ENCODE measurements around the gene ZCCHC14.

Gene ZCCHC14

DNA sequence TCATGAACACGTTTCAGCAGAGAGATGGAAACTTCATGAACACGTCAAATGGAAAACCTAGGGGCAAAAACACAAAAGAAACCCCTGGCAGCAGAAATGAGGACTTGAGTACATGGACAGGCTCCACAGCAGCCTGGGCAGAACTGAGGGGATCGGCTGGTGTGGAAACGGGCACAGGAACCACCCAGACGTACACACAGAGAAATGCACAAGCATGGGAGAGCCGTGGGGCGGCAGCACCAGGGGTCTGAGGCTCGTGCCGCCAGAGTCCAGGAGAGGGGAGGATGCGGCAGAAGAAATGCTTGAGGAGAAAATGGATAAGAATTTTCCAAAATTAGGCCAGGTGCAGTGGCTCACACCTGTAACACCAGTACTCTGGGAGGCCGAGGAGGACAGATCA, 70.7 kb downstream of the ZCCHC14 start:
- DNase-seq, result no peak

DNA sequence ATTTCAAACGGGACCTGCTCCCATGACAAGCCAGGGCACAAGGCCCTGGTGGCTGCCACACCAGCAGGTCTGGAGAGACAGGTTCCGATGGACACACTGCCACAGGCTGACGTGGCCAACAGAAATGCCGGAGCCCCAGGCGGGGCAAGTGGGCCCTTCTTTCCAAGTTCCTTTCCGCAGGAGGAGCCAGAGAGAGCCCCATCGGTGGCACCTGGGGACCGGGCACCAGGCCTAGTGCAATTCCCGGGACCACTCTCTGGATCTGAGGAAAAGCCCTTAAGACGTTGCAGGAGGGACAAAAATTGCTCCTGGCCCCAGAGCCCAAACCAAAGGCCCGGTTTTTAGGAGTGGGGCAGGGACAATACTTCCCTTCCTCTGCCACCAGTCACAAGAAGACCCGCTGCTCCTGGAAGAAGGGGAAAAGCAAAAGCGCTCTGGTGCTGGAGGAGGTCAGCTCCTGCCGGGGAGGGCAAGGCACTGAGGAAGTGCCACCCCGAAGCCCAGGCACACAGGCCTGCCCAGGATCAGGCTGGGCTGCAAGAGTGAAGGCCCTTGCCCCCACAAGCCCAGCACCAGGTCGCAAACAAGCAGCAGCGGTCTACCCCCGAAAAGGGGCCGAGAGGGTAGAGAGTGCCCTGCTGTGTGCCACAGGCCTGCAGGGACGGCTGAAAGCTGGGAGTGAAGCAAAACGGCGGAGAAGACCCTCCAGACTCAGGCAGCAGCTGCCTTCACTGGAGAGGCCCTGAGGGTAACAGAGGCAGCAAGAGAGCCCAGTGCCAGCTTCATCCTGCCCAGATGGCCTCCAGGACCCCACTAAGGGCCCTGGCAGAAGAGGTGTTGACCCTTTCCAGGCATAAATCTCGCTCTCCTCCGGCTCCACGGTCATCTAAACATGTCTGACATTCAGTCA, 71.6 kb downstream of the ZCCHC14 start:
- no peak for DNase-seq

DNA sequence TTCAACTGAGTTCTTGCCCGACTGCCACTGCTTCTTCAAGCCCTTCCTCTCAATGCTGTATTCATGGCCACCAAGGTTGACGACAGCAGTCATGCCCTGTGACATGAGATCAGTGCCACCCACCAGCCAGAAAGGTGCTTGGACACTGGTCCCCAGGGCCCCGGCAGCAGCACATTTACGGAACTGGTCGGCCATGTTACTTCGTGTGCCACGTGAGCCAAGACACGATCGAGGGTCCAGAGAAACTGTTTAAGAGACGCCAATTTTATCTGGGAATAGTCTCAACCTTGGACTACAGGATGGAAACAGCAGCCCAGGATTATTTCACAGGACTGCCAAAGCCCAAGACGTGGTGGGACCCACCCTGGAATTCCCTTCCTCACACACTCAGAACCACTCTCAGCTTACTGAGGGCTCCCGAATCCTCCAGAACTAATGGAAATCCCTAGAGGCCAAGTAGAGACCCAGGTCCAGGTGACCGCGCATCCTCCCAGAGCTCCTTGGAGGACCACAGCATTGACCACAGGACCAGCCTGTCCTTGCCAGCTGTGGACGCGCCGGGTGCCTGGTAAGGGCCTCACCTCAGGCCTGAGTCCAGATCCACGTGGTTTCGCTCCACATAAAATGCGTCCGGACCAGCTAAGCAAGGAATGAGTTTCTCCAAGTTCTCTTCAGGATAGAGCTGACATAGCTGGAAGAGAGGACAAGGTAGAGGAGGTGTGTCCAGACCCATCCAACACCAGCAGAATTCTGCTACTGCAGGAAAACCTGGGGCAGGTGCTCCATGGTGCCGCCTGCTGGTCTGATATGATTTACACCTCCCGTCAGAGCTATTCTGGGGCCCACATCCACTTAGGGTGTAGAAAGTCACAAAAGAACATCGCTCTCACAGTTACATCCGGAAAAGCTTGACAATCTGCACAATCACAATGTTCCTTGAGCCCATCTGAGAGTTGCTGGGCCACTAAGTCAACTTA, 72.5 kb downstream of the ZCCHC14 start:
- no peak for DNase-seq

DNA sequence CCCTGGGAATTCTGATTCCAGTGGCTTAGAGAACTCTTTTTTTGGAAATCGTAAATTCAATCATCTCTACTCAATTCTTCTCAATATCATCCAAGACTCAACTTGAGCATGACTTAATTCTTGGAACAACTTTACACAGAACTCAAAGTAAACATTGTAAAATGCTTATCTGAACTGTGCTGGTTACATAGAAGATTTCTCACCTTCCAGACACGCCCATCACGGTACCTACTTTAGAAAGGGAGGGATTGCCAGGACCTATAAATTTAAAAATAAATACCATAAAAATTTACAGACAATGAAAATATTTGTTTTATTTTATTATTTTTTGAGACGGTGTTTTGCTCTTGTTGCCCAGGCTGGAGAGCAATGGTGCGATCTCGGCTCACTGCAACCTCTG, 74.2 kb downstream of the ZCCHC14 start:
- DNase-seq, result no peak

DNA sequence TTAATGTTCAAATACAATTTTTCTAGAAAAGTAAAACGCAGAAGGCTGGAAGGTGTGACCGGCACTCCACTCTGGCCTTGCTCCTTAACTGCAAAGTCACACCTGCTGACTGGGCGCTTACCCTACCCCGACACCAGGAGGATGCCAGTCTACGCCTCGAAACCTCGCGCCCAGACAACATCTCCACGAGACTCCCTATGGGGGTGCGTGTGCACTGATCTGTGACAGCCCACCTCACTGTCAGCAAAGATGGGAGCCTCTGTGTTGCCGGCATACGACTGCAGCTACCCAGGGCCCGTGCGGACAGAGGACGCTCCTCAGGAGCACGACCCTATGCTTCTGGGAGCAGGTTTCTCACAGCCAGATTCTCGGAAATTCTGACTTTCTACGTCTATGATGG, 74.6 kb downstream of the ZCCHC14 start:
- DNase-seq, result no peak

DNA sequence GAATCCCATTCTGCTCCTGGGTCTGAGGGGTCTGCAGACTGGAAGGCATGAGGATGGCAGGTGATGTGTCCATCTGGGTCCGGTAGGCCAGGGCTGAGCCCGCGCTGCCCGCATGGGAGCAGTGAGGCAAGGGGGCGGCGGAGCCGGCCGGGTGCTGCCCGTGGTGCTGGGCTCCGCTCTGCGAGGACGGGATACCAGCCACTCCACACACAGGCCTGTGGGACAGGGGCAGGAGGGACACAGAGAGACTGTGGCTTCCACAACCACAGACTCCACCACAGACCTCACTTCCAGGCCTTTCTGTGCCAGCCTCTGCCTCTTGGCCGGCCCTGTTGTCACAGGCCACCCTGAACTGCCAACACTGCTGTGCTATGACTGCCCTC, 75.3 kb downstream of the ZCCHC14 start:
- DNase-seq, result no peak

DNA sequence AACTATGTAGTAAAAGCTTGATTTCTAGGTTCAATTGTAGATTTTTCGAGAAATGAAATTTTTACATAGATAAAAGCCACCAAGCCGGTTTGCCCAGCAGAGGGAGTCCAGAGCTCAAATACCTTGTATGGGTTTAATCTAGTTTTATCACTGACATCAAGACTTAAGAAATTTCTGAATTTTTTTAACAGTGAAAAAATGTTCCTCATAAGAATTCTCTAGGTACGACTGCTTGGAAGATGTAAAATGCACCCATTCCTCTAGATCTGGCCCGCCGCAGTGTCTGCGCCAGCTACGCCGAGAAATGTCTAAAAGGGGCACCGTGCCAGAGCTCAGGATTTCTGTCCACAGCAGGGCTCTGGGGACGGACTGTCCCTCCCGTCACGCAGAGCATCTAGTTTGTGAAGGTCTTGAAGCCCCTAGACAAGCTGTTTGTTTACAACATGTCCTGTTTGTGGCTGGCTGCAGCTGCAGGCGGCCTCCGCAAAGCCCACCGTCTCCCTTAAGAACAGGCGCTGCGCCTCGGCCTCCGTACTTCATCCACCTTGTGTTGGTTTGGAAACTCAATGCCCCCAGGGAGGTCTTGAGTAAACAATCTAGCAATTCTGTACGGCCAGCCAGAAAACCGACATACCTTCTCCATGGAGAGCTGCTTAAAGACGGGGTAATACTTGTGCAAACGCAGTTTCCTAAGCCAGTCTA, 75.8 kb downstream of the ZCCHC14 start:
- DNase-seq, result no peak

DNA sequence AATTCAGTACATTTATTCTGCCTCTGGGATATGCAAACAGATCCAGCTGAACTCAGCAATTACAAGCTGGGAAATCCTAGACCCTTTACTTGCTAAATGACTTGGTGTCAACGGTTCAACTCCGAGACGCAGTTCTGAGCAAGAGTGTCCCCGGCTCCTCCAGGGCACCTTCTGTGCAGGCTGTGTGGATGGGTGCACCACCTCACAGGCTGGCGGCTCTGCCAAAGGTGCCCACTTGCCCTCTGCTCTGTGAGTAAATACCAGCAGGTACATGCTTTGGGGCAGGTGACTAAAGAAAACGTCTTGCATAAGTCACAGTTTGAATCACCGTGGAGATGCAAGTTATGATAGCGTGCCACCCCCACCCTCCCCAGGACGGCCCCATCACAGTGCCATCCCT, 77.4 kb downstream of the ZCCHC14 start:
- no peak for DNase-seq

DNA sequence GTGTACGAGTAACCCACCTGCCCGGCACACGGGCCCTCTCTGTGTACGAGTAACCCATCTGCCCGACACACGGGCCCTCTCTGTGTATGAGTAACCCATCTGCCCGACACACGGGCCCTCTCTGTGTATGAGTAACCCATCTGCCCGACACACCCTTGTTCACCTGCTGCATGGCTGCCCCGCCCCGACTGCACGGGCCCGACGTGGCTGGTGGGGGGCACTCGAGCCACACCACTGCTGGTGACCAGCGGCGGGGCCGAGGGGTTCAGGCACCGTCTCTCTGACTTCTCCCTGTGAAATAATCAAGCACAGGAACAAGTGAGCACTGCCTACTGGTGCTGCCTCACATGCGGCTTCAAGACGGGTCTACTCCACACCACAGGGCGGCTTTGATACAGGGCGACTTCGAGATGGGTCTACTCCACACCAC, 78.6 kb downstream of the ZCCHC14 start:
- DNase-seq, result no peak

DNA sequence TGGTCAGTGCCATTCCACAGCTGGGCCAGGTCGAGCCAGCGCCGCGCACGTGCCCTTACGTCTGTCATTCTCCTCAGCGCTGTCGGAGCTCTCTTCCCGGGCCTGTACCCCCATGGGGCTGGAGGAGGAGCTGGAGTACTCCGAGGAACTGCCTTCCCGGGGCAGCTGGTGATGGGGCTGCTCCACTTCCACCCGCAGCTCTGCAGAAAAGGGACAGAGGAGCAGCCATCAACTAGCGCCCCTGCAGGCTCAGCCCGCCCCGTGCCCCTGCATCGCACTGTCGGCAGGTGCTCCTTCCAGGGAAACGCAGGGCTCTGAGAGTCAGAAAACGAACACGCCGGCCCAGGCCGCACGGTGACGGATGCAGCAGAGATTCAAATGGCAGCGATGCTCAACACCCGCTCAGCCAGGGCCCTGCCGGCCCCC, 79.8 kb downstream of the ZCCHC14 start:
- DNase-seq, result no peak

DNA sequence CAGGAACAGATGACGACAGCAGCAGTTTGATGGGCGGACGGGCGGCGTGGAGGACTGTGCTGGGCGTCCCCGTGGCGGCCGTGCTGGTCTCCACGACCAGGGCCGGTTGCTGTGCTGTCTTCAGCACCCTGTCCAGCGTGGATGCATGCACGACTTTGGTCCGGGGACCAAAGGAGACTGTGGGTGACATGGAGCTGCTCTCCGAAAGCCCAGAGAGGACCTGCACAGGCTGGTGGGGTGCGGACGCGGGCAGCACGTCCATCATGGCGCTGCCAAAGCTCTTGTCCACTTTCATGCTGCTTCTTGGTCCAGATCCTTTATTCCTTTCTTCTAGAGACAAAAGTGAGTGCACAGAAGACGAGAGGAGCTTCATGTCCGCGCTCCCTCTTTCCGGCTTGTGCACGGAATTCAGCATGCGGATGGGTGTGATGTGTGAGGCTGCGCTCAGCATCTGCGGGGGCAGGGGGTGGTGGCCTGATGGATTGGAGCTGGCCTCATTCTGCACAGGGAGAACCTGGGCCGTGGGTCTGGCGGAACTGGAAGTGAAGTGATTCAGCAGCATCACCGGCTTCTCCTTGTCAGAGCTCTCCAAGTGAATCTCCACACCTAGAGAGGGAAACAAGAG, 80.3 kb downstream of the ZCCHC14 start:
- no peak for DNase-seq

DNA sequence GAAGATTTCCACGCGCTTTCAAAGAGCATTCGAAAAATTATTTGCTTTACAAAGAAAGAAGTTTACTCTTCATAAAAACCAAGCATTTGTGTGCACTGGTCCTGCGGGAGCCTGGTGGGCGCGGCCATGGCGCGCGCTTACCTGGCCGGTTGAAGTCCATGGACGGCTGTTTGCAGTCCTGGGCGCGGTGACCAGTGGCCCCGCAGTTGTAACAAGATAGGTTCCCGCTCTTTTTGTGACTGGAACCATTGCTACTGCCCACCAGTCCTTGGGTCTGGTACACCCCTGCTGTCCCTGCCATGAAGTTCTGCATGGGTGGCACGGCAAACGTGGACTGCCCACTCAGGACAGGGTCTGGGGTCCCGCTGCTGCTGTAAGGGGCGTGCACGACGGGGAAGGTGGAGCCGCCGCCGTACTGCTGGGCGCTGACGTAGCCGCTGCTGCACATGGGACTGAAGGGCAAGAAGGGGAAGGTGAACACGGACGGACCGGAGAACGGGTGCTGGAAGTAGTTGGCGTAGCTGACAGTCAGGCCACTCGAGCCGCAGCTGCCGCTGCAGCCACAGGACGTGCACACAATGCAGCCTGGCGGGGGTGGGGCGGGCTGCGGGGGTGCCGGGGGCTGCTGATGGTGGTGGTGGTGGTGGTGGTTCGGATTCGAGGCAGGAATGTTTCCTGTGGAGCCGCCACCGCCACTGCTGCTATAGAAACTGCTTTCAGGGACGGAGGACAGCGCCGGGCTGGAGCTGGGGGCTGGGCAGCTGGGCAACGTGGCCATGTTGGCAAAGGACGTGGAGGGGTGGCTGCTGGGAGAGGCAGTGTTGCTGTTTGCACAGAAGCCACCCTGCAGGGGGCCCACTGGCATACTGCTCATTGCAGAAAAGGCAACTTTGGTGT, 81.2 kb downstream of the ZCCHC14 start:
- DNase-seq, result no peak

DNA sequence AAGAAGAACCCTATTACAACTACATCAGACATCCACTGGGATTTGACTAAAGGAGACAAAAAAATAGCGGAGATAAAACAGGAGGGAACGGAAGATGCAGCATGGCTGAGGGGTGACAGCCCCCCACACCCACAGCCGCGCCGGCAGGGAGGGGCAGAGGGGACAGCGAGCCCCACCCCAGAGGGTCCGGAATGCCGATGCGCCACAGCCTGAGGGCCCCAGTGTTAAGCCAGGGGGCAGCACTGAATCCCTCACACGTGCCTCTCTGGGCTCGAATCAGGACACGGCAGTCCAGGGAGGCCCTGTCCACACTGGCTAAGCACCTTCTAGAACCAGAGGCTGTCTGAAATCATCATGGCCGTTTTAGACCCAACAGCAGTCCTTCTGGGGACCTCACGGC, 81.9 kb downstream of the ZCCHC14 start:
- no peak for DNase-seq

DNA sequence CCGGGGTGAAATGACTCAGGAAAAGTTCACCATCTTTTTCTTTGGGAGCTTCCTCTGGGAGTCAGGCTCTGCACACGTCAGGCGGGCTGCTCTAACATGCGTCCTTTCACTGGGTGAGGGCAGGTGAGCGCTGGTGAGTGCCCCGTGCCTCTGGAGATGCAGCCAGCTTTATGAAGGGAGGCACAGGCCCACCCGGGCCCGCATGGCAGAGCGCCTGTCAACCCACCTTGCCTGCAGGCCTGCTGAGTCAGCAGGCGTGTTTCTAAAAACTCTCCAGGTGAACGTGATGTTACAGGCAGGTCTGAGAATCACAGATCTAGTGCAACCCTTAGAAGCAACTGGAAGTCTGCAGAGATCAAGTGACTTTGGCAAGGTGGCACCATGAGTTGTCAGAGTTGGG, 82.3 kb downstream of the ZCCHC14 start:
- no peak for DNase-seq

DNA sequence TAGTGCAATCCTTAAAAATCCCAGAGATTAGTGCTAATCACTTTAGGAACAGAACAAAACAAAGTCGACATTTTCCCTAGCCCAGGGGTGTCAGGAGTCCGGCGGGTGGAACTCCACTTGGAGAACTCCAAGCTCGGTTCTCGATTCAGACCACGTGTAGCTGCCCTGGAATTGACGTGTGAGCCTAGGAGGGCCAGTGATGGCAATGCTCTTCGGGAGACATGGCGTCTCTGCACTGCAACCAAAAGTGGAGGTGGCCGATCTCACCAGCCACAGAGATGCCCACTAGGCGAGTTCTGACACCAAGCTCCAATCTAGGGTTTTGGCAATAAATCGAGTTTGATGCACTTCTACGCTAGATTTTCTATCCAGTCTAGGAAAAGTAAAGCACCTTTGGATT, 83.0 kb downstream of the ZCCHC14 start:
- DNase-seq, result no peak

DNA sequence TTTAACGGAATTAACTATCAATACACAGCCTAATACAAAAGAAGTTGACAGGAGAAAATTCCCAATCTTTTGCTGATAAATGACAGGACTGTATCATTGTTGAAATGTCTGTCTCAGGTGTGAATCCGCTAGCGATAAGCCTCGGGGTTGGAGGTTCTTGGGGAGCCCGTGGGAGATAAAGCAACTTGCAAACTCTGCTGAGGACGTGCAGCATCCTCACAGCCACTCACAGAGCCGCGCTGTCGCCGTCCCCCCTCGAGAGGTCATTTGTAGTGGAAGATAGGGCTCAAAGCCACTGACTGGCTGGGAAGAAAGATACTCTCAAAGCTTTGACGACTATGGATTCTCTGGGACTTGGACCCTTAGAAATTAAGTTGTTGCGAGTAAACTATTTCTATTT, 83.7 kb downstream of the ZCCHC14 start:
- DNase-seq, result no peak

DNA sequence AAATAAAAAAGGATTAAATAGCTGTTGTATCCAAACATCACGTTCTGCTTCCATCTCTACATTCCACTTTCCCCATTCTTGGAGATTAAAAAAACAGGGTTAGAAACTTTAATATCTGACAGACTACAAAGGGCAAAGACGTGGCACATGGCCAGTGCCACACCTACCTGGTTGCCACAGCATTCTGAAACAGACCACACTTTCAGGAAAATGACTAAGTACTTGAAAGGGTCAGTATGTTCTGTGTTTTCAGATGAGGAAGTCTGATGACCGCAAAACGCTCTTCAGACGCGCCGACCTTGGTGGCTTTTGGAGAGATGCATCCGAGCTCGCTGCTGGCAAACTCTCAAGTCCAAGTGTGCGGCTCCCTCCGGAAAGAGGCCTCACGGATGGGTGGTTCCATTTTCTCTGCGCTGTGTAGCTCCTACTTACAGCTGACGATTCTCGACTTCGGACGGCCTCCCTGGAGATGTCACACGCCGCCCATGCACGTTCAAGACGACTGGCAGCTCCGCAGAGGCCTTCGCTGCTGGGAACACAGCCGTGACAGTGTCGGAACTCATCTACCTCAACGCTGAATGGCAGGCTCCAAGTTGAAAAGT, 85.2 kb downstream of the ZCCHC14 start:
- no peak for DNase-seq

DNA sequence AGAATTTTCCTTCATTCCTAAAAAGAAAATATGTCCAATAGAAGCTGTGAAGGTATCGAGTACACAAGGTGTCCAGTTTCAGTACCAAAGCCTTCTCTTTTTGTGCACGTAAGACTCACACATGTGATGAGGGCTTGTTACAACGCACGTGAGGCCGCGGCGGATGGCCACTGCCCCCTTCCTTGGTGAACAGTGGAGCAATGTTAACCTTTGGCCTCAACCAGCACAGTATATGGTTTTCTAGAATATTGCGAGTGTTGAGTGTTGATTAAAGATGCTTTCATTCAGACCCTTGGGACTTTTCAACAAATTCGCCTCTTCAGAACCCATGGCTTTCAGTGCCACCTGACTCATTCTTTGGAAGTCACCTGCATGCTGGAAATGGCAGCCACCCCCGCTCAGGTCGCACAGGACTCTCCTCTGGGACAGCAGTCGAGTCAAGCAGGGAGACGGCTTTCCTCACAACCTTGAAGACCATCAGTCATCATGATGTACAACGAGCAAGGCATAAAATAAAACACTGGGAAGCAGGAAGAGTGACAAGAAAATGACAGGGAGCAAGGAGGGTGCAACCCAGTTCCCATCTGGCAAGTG, 86.2 kb downstream of the ZCCHC14 start:
- no peak for DNase-seq

DNA sequence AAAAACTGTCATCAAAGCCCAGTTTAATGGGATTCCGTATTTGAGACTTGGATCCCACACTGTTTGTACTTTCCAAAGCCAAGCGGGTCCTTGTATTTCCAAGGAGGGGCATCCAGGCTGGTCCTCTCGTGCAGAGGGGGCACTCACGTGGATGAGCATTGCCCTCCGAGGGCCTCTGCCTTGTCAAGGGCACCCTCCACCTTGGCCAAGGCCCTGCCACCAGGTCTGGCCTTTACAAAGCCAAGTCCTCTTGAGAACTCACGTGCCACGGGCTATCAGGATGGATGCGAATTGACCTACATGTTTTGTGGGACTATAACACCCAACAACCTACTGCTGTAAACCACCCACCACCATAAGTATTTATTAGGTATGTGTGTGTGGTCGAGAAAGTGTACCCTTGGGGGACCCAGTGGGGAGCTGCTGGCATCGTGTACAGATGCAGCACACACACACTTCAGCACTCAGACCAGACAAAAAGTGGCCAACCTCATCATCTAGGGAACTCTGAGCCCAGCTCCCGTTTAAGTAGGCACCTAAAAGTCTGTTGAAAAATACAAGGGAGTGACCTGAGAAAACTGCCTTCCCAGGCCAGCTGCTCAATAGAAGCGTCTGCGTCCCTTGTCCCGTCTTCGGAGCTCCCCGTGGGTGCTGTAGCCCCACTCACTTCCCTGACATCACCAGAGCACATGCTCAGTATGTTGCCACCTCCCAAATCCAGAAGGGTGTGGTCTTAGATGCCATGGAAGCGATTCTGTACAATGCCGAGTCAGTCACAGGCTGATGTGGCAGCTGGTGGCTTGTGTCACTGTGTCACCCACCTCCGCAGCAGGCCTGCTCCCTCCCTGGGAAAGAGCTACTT, 87.8 kb downstream of the ZCCHC14 start:
- DNase-seq, result no peak

Data from NCI-H69 (cell line).